Frontal cortex (tissue), 4 donors: ENCODE data around the gene ACAD8. TPM values are rescaled to one million over a fixed set of nuclear protein-coding genes. Genes with fewer than 3 reads are reported as not detected.
"Not testable (repeated sequence)": the region's sequence is repeated elsewhere in the genome, so short reads cannot be mapped to it uniquely, and the experiment has no call there.

Experiments used
- DNase-seq, 2 donors: peaks; one replicate each; pipeline ENCODE4 v3.0.0; 2012; ENCODE audit warnings: low spot score in 2 of 2
- FAIRE-seq: peaks from 2 replicates; lab custom pipeline; 2012; peaks lifted over from hg19 to GRCh38; lab: Jason Lieb, UNC
- total RNA-seq: library from RNA; depleted of rRNA; stranded (reverse); fragments of >200 nt; gene quantifications from one replicate; pipeline ENCODE4 v1.2.3, GENCODE V29; 2014
- donor health status: control.
- donor health status: control.
- donor health status: control.

ACAD8 gene
- total RNA-seq, 1 donor from 2014 or later, result 24.5 TPM

DNA sequence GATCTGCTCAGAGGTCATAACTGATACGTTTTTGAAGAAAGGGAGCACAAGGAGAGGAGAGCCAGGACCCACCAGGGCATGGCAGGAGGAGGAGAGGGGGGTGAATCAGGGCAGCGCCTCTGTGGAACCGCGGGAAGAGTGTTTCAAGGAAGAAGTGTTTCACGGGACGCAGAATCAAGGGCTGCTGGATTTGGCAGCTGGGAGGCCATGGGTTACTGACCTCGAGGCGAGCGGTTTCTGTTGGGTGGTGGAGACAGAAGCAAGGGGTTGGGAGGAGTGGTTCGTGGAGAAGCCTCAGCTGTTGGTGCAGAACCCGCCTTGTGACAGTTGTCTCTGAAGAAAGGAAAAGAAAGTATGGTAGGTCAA is 15.8 kb upstream of the ACAD8 start:
- no peak for FAIRE-seq
- no peak for DNase-seq

DNA sequence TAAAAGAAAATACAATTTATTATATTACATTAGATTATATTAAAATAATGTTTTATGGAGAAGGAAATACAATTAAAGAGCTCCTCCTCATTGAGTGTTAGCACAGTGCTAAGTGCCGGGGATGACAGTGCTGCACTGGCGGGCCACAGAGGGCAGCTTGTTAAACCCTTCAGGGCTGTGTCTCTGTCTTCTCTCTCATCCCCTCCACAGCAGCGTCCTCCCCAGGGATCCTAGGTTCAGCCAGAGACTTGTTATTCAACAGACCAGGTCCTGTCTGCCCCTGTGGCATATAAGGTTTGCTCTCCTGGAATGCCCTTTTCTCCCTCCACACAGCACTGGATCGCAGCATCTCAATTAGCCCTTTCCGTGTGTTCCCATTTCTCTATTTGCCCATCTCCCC is 14.4 kb upstream of the ACAD8 start:
- FAIRE-seq, result no peak

GRCh38 chr11:134240592-134240991 is 12.8 kb upstream of the ACAD8 start:
- FAIRE-seq (no peak), DNase-seq (no peak)

More for the DNA sequence above, 14.4 kb upstream of the ACAD8 start:
- DNase-seq, result no peak

GRCh38 chr11:134242376-134242775 is 11.0 kb upstream of the ACAD8 start:
- DNase-seq (no peak), FAIRE-seq (no peak)

DNA sequence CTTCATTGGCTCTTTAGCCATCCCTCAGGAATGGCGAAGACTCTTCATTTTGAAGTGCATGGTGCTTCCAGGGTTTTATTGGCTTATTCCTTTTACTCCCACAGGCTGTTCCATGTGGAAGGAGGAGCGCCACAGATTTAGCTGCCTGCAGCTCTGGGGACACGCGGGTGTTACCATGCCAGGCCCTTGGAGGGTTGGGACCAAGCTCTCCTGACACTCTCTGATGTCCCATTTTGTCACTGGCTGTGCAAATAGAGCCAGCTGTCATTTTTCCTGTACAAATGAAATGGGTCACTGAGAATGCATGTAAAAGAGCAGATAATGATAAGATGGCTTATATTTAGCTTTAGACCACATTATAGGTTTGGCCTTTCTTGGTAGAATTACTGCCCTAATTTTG is 9.5 kb upstream of the ACAD8 start:
- DNase-seq, result no peak

GRCh38 chr11:134244593-134244992 is 8.8 kb upstream of the ACAD8 start:
- FAIRE-seq, result no peak
- no peak for DNase-seq

More for the DNA sequence above, 9.5 kb upstream of the ACAD8 start:
- FAIRE-seq, result no peak

GRCh38 chr11:134245434-134245833 is 7.9 kb upstream of the ACAD8 start:
- no peak for FAIRE-seq
- DNase-seq, result no peak

GRCh38 chr11:134246100-134246499 is 7.3 kb upstream of the ACAD8 start:
- no peak for FAIRE-seq
- DNase-seq, result no peak

DNA sequence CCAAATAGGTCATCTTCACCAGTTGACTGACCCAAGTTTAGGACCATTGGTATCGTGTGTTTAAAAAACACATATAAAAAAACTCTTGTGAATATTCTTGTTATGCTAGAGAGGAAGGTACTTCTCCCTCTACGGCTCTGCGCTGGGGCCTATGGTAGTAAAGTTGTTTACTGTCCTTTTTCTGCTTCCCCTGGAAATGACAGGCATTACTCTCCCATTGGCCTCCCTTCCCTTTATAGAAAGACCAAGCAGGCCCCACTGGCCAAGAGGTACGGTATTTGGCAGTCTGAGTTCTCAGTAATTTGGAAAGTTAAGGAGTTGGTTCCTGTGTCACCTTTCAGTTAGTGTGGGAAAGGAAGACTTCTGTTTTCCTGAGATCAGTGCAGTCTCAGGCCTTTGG is 6.7 kb upstream of the ACAD8 start:
- no peak for DNase-seq
- FAIRE-seq, result no peak

DNA sequence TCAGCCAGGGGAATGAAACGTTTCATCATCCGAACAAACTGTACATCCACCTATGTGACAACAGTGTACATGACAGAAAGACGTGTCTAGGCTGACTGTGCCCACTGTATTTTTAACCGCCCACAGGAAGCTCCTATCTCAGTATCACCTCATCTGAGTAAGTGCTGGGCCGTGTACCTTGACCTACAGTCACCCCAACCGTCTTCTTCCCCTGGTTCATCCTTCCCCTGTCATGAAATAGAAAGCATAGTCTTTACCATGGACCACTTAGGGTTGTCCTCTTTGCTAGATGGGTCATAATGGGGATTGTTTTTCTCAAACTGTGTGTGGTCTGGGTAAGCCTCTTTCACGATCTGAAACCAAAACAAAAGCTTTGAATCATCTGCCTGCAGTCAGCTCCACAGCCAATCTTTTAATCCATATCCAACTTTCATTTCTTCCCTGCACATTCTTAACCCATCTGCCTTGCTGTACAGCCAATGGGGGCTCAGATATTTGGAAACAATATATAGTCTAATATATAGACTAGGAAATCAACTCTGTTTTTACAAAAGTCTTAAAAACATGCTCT is 4.4 kb upstream of the ACAD8 start:
- DNase-seq, result no peak
- FAIRE-seq, result no peak

- FAIRE-seq, result no peak
- no peak for DNase-seq
Measured at GRCh38 chr11:134250246-134250645, 3.1 kb upstream of the ACAD8 start.

DNA sequence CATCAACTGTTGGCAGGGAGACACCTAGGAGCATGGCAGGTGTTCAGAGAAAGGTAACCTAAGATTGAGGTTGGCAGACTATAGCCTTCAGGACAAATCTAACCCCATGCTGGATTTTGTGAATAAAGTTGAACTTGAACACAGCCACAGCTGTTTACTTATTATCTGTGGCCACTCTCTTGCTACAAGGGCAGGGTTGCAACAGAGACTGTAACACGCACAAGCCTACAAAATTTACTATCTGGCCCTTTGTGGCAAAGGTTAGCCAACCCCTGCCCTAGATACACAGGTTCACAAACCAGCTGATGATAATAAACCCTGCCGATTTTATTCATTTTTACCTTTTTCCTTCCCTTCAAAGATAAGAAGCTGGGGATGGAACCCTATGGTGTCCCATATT is 2.7 kb upstream of the ACAD8 start:
- no peak for DNase-seq
- FAIRE-seq, result no peak

- FAIRE-seq, result no peak
- no peak for DNase-seq
Measured at GRCh38 chr11:134252346-134253187, 801 bp upstream of the ACAD8 start.

DNA sequence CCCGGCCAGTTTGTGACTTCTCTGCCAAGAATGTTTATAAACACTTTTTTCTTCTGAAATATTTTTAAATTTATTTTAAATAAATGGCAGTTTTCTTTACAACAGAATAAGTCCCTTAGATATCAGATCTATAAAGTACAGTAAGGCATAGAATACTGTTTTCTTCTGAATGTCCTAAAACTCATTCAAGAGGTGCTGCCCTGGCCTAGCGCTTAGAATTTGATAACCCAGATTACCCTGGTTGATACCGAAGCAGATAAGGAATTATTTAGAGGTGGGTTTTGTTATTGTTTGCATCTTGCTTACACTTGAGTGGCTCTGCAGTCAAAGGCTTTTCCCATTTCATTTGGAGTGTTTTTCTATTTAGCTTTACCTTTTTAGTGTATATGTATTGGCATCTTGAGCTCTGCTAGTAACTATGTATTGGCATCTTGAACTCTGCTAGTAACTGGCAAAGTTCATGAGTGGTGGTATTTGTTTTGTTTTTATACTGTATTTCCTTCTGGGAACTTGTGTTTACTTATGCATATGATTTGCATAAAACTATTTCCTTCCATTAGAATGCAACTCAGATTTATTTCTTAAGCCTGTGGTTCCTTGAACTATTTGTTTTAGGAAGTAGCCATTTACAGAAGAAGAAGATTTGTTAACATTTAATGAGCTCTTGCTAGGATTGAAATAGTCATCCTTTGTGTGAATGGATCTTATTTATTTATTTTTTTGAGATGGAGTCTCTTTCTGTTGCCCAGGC is 1.2 kb downstream of the ACAD8 start:
- FAIRE-seq (no peak), DNase-seq (no peak)

- not testable (repeated sequence) for FAIRE-seq, DNase-seq
Measured at GRCh38 chr11:134255184-134255561, 1.8 kb downstream of the ACAD8 start.

GRCh38 chr11:134257101-134257500 is 3.7 kb downstream of the ACAD8 start:
- no peak for DNase-seq
- no peak for FAIRE-seq

- DNase-seq (no peak), FAIRE-seq (no peak)
Measured at GRCh38 chr11:134258577-134258976, 5.2 kb downstream of the ACAD8 start.

GRCh38 chr11:134260503-134260902 is 7.1 kb downstream of the ACAD8 start:
- no peak for FAIRE-seq

DNA sequence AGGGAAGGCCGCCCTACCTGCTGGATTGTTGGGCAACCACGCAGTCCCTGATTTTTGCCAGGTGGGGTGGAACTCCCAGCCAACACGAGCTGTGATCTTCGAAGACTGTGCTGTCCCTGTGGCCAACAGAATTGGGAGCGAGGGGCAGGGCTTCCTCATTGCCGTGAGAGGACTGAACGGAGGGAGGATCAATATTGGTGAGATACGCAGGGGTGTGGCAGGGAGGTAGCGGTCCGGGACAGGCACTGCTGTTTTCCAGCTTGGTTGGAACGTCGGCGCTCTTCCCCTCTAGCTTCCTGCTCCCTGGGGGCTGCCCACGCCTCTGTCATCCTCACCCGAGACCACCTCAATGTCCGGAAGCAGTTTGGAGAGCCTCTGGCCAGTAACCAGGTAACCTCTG is 7.6 kb downstream of the ACAD8 start:
- no peak for DNase-seq
- FAIRE-seq, result no peak

More at GRCh38 chr11:134260503-134260902, 7.1 kb downstream of the ACAD8 start:
- no peak for DNase-seq

GRCh38 chr11:134261626-134262488 is 8.5 kb downstream of the ACAD8 start:
- FAIRE-seq, result no peak
- DNase-seq, result no peak
